IPS-18c (cell line): Measurements from ENCODE around the gene RELT.

Source experiments
- H3K4me3 ChIP-seq: 2 replicates; pipeline ENCODE4 v1.7.0; 2013; ENCODE audit warnings: low read depth, mild to moderate bottlenecking, low read length, moderate library complexity; ENCODE audit not compliant: insufficient read depth
- H3K9me3 ChIP-seq: one replicate; pipeline ENCODE4 v1.6.1; 2013; ENCODE audit warnings: mild to moderate bottlenecking, low read length, moderate library complexity; ENCODE audit not compliant: control insufficient read depth, insufficient read depth

Gene RELT, protein sequence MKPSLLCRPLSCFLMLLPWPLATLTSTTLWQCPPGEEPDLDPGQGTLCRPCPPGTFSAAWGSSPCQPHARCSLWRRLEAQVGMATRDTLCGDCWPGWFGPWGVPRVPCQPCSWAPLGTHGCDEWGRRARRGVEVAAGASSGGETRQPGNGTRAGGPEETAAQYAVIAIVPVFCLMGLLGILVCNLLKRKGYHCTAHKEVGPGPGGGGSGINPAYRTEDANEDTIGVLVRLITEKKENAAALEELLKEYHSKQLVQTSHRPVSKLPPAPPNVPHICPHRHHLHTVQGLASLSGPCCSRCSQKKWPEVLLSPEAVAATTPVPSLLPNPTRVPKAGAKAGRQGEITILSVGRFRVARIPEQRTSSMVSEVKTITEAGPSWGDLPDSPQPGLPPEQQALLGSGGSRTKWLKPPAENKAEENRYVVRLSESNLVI

DNA sequence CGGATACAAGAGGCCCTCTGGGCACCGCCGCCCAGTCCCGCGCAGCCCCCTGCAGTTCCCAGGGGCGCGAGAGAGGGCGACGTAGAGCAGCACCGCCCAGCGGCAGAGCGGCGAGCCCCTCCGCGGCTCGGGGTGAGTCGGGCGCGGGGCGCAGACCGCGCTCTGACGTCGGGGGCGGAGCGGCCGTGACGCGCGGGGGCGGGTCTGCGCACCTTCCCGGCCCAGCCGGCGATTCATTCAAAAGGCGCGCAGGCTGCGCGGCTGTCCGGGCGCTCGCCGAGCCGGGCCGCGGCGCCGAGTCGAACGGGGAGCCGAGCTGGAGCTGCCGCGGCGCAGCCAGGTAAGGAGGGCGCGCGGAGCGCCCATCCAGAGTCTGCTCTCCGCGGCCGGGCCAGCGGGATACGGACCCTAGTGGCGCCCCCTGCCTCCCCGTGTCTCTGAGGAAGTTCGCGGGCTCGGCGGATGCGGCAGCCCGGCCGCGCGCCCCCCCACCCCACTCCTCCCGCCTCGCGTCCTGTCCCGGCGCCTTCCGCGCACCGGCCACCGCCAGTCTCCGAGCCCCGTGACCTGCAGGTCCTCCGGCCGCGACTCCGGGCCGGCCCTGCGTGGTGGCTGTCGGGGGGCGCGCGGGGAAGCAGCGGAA is at the start of gene RELT:
Gene RELT (plus strand): TSS at position 240 of the 643 bp plus-strand sequence. CDS start 12,738 bp downstream, outside the sequence.
- no peaks in the 10 kb centered on the region for H3K9me3 ChIP-seq
- peak within 1 kb of the TSS; percentile 78 for H3K4me3 ChIP-seq

- H3K9me3 ChIP-seq = no peaks in the 10 kb centered on the region
- H3K4me3 ChIP-seq = no peak overlapping the region
Measured at GRCh38 chr11:73326929-73327811, 49.0 kb upstream of the RELT start.

GRCh38 chr11:73327812-73328364 is 48.3 kb upstream of the RELT start:
- no peak overlapping the region for H3K4me3 ChIP-seq
- H3K9me3 ChIP-seq = no peaks in the 10 kb centered on the region

GRCh38 chr11:73330569-73331093 is 45.6 kb upstream of the RELT start:
- no peaks in the 10 kb centered on the region for H3K9me3 ChIP-seq
- H3K4me3 ChIP-seq = no peak overlapping the region

GRCh38 chr11:73331138-73331916 is 44.9 kb upstream of the RELT start:
- Histone ChIP-seq H3K4me3 (no peak overlapping the region), H3K9me3 (no peaks in the 10 kb centered on the region)

- Histone ChIP-seq H3K4me3 (no peak overlapping the region), H3K9me3 (no peaks in the 10 kb centered on the region)
Measured at GRCh38 chr11:73333173-73333572, 43.0 kb upstream of the RELT start.

DNA sequence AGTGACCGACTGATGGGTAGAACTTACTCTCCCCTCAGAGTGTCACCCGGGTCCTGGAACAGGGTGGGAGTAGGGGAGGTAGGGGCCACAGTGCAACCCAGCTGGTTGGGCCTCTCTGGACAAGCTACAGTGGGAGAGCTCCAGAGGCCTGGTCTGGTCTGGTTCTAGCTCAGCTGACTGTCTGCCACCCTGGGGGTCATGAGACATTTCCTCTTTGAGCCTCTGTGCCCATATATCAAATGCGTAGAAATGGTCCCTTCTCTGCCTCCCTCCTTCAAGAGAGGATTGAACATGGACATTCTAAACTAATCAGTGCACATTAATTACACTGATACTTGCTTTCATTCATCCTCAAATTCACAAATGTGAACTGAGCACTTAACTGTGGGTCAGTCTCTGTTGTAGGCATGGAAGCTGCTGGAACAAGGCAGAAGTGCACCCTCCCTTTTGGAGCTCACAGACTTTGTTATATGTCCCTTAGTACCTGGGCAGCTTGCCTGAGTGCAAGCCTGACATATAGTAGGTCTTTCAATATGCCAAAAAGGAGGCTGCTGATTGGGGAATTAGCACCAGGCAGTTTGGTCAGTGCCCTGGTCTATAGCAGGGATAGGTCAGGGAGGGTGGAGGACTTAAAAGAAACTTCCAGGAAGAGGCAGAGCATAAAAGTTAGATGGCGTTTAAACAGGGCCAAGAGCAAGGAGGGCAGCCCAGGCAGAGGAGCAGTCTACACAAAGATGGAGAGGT is 42.4 kb upstream of the RELT start:
- H3K4me3 ChIP-seq = no peak overlapping the region
- no peaks in the 10 kb centered on the region for H3K9me3 ChIP-seq

- no peak overlapping the region for H3K4me3 ChIP-seq
Measured at GRCh38 chr11:73334384-73335203, 41.6 kb upstream of the RELT start.

GRCh38 chr11:73335204-73335923 is 40.8 kb upstream of the RELT start:
- no peaks in the 10 kb centered on the region for H3K9me3 ChIP-seq
- no peak overlapping the region for H3K4me3 ChIP-seq

More at GRCh38 chr11:73334384-73335203, 41.6 kb upstream of the RELT start:
- no peaks in the 10 kb centered on the region for H3K9me3 ChIP-seq

DNA sequence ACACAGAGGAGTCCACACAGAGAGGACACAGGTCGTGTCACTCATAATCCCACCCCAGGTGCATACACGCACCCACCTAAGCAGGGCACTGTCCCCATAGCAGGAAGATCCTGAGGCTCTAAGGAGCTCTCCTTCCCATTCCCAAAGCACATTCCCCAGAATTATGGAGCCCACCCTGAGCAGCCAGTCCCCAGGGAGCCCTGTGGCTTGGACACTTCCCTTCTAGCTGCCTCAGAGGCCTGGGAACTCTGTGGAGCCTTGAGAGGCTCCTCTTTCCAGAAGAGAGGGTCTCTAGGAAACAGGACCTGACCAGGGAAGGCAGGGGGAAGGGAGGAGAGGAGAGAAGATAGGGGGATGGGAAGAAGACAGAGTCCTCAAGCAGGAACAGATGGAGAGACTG is 38.4 kb upstream of the RELT start:
- no peaks in the 10 kb centered on the region for H3K9me3 ChIP-seq
- no peak overlapping the region for H3K4me3 ChIP-seq

DNA sequence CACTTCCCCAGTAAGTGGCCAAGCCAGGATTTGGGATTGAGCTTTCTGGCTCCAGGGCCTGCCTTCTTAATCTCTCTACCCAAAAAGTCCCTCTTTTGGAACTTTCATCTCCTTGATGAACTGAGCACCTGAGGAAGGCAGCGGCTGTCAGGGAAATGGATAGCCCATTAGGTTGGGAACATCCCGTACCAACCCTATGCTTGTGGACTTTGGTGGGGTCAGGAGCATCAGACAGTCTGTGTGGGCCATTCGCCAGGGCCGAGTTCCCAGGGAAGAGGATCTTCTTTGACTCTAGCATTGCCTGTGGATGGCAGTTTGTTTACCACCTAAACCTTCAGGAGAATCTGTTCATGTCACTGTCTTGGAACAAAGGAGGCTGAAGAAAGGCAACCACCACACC is 37.9 kb upstream of the RELT start:
- H3K9me3 ChIP-seq = no peaks in the 10 kb centered on the region
- no peak overlapping the region for H3K4me3 ChIP-seq

GRCh38 chr11:73340164-73340563 is 36.0 kb upstream of the RELT start:
- no peak overlapping the region for H3K4me3 ChIP-seq
- no peaks in the 10 kb centered on the region for H3K9me3 ChIP-seq

DNA sequence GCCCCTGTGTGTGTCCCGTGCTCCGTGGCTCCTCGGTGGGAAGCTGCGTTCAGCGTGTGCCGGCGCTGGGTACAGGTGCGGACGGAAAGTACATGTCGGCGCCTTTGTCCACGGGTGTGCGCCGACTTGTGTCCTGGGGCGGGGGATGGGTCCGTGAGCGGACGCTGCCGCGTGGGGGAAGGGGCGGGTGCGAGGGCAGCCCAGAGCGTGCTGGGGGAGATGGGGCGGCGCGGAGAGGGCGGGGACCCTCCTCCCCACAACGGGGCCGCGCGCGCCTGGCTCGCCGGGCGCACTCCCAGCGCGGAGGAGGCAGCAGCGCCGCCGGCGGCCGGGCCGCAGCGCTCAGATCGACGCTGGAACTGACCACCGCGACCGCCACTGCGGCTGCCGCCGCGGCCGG is 33.6 kb upstream of the RELT start:
- H3K4me3 ChIP-seq = peak overlapping the region; percentile 46
- H3K9me3 ChIP-seq = no peaks in the 10 kb centered on the region

- H3K4me3 ChIP-seq = no peak overlapping the region; the same call in 1 of the 2 replicates
- no peaks in the 10 kb centered on the region for H3K9me3 ChIP-seq
Measured at GRCh38 chr11:73343076-73343873, 32.9 kb upstream of the RELT start.
